ENCODE data around the gene SLC1A3.

The SLC1A3 gene

DNA sequence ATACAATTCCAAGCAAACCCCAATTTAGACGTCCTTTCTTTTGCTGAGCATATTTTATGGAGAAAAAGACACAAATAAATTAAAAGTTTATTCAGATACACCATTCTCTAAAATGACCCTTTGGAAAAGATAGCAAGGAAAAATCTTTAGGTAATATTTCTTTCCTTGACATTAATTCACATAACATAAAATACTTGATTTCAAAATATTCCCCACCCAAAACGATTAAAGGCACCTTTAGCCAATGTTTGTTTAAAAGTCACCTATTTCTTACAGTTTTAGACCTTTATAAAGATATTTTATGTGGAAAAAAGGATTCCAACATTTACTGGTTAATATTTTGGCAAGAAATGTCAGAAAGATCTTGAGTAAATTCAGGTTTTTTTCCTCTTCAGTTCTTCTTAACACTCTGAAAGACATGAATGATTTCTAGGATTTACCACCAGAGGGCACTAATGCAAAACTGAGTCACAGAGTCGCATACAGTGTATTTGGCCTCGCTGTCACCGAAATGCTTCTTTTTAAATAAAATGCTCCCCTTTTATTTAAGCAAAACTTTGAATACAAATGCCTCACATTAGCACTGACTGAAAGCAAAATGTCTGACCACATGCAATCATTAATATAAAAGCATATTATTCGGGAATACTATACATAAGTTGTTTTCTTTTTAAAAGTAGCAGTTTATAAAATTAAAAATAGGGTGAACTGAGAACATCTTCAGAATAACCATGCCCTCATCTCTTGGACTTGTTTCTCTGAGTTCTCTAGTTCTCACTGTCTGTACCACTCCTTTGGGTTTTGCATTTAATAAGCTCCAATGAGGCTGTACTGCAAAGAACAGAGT, 122.5 kb downstream of the SLC1A3 start:
- TF ChIP-seq, protein P1, sequence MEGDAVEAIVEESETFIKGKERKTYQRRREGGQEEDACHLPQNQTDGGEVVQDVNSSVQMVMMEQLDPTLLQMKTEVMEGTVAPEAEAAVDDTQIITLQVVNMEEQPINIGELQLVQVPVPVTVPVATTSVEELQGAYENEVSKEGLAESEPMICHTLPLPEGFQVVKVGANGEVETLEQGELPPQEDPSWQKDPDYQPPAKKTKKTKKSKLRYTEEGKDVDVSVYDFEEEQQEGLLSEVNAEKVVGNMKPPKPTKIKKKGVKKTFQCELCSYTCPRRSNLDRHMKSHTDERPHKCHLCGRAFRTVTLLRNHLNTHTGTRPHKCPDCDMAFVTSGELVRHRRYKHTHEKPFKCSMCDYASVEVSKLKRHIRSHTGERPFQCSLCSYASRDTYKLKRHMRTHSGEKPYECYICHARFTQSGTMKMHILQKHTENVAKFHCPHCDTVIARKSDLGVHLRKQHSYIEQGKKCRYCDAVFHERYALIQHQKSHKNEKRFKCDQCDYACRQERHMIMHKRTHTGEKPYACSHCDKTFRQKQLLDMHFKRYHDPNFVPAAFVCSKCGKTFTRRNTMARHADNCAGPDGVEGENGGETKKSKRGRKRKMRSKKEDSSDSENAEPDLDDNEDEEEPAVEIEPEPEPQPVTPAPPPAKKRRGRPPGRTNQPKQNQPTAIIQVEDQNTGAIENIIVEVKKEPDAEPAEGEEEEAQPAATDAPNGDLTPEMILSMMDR (IDR thresholded peaks at IDR 0.05; ENCODE audit: extremely low read depth, missing control alignments) = peak; percentile 22
- DNase-seq (ENCODE audit: low spot score) = peak; percentile 48

DNA sequence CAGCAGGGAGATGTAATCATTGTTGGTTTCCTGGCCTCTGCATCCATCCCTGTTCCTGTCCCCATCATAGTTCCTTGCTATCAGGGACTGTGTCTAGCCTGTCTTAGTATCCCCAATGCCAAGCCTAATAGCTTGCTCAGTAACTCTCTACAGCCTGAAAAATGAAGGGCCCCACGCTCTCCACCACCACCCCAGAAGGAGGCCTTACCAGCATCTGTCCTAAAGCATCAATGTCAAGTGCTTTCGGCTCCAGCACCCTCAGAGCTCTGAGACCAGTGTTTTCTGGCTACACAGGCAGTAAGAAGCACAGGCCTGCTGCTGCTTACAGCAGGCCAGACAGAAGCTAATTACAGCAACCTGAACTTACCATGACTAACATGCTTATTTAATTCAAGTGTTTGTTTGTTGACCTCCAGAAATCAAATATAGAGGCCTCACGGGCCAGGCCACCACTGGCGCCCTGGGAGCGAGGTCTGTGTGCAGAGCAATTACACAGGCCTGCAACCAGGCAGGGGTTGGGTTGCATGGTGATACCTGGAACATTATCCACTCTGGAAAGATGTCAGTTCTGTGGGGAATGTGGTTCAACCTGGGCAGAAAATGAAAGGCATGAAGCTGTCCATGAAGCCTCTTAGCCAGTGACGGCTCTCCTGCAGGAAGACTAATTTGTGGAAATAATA, 124.3 kb downstream of the SLC1A3 start:
- no peak for DNase-seq (ENCODE audit: low spot score)
- TF ChIP-seq, protein P1 (IDR thresholded peaks at IDR 0.05; ENCODE audit: extremely low read depth, missing control alignments) = no peak

DNA sequence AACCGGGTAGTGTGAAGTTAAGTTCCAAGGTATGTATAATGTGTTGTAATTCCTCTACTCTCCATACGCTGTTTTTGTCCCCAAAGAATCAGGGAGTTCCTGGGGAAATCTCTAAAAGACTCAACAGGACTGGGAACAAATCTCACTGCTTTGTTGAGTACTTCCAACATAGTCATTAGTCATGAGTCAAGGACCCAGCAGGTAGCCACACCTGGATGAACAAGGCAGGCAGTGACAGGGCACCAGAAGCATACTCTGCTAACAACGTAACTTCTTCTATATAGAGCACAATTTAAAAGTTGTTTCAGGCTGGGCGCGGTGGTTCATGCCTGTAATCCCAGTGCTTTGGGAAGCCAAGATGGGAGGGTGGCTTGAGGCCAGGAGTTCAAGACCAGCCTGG, 126.8 kb downstream of the SLC1A3 start:
- DNase-seq (ENCODE audit: low spot score) = no peak
- TF ChIP-seq, protein P1 (IDR thresholded peaks at IDR 0.05; ENCODE audit: extremely low read depth, missing control alignments) = no peak

DNA sequence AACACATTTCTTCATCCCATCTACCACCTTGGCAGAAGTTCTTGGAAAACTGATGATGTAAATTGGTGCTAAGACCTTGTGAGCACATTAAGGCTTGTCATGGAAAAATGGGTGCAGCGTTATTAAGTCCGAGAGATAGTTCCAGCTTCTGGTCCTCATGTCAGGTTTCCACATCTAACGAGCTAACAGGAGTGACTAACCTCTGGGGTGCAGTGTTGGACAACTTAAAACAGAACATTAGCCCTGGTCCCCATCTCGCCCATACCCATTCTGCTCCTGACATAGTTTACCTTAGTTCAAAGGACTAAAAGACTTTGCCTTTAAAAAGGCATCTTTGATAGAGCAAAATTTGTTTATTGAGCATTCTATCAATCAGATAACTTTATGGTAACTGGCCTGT, 128.0 kb downstream of the SLC1A3 start:
- no peak for DNase-seq (ENCODE audit: low spot score)
- TF ChIP-seq, protein P1 (IDR thresholded peaks at IDR 0.05; ENCODE audit: extremely low read depth, missing control alignments) = no peak

DNA sequence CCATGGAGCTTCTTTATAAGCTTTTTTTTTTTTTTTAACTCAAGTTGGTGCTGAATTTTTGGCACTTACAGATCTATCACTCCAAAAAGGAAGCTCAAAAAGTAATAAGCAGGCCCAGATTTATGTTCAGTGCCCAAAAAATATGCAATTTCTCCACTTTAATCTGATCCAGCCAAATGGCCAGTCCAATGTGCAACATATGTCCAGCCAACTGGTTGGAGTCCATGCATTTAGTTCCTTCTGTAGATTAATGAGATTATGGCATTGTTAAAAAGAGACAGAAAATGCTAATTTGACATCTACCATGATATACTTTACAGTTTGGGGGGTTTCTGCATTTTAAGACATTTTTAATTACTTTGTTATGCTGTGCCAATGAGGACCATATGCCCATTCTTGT, 129.5 kb downstream of the SLC1A3 start:
- TF ChIP-seq, protein P1 (IDR thresholded peaks at IDR 0.05; ENCODE audit: extremely low read depth, missing control alignments) = no peak
- no peak for DNase-seq (ENCODE audit: low spot score)

All from GM20000 (cell line).